ENCODE results near the gene BBS9. TPM values are rescaled to one million over a fixed set of nuclear protein-coding genes. Genes with fewer than 3 reads are reported as not detected.

The BBS9 gene
- total and polyA plus RNA-seq, 2 experiments from 2014 or later: 27.2 to 66.1 TPM

- H3F3A ChIP-seq (replicated peaks; ENCODE audit: low read depth): no peaks in the 10 kb centered on the region
- Mint-ChIP-seq H3K4me3 (no peak overlapping the region), H3K9me3 (no peaks in the 10 kb centered on the region), H3K36me3 (ENCODE audit: low read depth) (no peaks in the 10 kb centered on the region), H3K4me1 (peaks cover 15% of the 10 kb centered on the region), H3K27me3 (ENCODE audit: insufficient read depth, low read depth, poor library complexity) (no peaks in the 10 kb centered on the region), H3K27ac (no peak overlapping the region)
- no peak overlapping the region for H3K4me2 ChIP-seq
- ATAC-seq: no peak
- H4K20me1 ChIP-seq (replicated peaks; ENCODE audit: insufficient read depth): no peaks in the 10 kb centered on the region
- no peak overlapping the region for H3K27ac ChIP-seq (ENCODE audit: low read depth)
- no peaks in the 10 kb centered on the region for H3K9me2 ChIP-seq (ENCODE audit: insufficient read depth)
- H3K79me2 ChIP-seq (replicated peaks; ENCODE audit: insufficient read depth): no peaks in the 10 kb centered on the region
- no peak overlapping the region for H2AFZ ChIP-seq
- no peak overlapping the region for H3K4me3 ChIP-seq
- TF ChIP-seq EZH2 (IDR thresholded peaks at IDR 0.05; ENCODE audit: low read depth, unreplicated experiment) (no peak), NANOG (IDR thresholded peaks at IDR 0.05; ENCODE audit: borderline replicate concordance) (no peak), CREB1 (CRISPR knock-in tag; IDR thresholded peaks at IDR 0.05; ENCODE audit: low read depth) (no peak), ZNF462 (CRISPR knock-in tag; IDR thresholded peaks at IDR 0.05) (no peak), POLR2AphosphoS5 (IDR thresholded peaks at IDR 0.05; ENCODE audit: low read depth) (no peak), JUNB (IDR thresholded peaks at IDR 0.05; ENCODE audit: unreplicated experiment) (no peak), REST (IDR thresholded peaks at IDR 0.05; ENCODE audit: unreplicated experiment) (no peak), STAT1 (IDR thresholded peaks at IDR 0.05; ENCODE audit: unreplicated experiment) (no peak), EZH2phosphoT487 (IDR thresholded peaks at IDR 0.05; ENCODE audit: unreplicated experiment) (no peak)
- H3K27me3 ChIP-seq (ENCODE audit: insufficient read depth): no peaks in the 10 kb centered on the region
- no peaks in the 10 kb centered on the region for H3K36me3 ChIP-seq (ENCODE audit: insufficient read depth)
- no peak for DNase-seq (ENCODE audit: low spot score)
- H3K4me1 ChIP-seq (ENCODE audit: insufficient read depth): peaks cover 4% of the 10 kb centered on the region; the same call in 1 of the 2 replicates
Measured at GRCh38 chr7:33422141-33422540, 292.8 kb downstream of the BBS9 start.

Measured in GM23338 (cell line).